ENCODE data around the gene CCDC188. TPM values are rescaled to one million over a fixed set of nuclear protein-coding genes. Genes with fewer than 3 reads are reported as not detected.

CCDC188 gene
- total RNA-seq, 3 donors from 2014 or later (not counting 1 experiment from before 2014, with no cell fraction given) = 0.64 TPM; not detected in 2

DNA sequence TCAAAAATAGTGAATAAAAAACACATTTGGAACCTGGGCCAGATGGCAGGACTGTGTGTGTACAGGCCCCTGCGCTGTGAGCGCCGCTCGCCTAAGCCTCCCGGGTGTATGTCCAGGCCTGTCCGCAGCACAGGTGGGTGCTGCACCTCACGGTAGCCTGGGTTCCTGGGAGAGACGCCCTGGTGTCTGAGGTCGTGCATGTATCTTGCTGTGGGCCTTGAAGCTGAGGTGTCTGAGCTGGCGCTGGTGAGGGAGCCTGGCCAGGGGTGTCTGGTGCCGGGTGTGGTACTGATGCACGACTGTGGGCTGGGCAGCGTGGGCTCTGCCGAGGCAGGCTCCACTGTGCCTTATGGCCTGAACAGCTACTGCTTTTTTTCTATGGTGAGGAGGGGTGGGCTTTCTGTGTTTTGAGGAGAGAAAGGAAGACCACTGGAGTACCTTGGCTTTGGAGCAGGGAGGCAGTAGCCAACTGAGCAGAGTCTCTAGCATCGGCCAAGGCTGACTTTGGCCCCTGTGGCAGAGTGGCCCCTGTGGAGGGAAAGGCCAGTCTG, 23.5 kb downstream of the CCDC188 start:
- Mint-ChIP-seq H3K36me3 (no peaks in the 10 kb centered on the region), H3K27ac (no peak overlapping the region), H3K4me3 (no peak overlapping the region), H3K4me1 (peaks cover 14 to 29% of the 10 kb centered on the region in 2 donors), H3K27me3 (ENCODE audit: low read depth in 2 of 2) (no peaks in the 10 kb centered on the region), H3K9me3 (peaks cover 0 to 2% of the 10 kb centered on the region in 2 donors)
- peaks cover 19% of the 10 kb centered on the region for H3K36me3 ChIP-seq (ENCODE audit: control insufficient read depth, insufficient read depth, low read length)
- intact Hi-C loops (cut with micrococcal nuclease) = loop anchor here (5.0 kb wide), 1 partner anchor 155 kb away; no protein-coding TSS in a partner anchor
- H3K9me3 ChIP-seq (ENCODE audit: control insufficient read depth, insufficient read depth, low read length) = no peaks in the 10 kb centered on the region
- H3K27ac ChIP-seq (ENCODE audit: low read length) = no peak overlapping the region
- 95% methylated on average over 15 of the region's 15 CpGs for WGBS (ENCODE audit: insufficient coverage)
- H3K4me1 ChIP-seq (ENCODE audit: control insufficient read depth, insufficient read depth, low read length) = peaks cover 35% of the 10 kb centered on the region
- ATAC-seq (no peak), DNase-seq (no peak)
- TF ChIP-seq, protein P1, sequence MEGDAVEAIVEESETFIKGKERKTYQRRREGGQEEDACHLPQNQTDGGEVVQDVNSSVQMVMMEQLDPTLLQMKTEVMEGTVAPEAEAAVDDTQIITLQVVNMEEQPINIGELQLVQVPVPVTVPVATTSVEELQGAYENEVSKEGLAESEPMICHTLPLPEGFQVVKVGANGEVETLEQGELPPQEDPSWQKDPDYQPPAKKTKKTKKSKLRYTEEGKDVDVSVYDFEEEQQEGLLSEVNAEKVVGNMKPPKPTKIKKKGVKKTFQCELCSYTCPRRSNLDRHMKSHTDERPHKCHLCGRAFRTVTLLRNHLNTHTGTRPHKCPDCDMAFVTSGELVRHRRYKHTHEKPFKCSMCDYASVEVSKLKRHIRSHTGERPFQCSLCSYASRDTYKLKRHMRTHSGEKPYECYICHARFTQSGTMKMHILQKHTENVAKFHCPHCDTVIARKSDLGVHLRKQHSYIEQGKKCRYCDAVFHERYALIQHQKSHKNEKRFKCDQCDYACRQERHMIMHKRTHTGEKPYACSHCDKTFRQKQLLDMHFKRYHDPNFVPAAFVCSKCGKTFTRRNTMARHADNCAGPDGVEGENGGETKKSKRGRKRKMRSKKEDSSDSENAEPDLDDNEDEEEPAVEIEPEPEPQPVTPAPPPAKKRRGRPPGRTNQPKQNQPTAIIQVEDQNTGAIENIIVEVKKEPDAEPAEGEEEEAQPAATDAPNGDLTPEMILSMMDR (IDR thresholded peaks at IDR 0.05) = no peak
- no peak overlapping the region for H3K4me3 ChIP-seq (ENCODE audit: low read length)
- H3K27me3 ChIP-seq (ENCODE audit: control insufficient read depth, insufficient read depth, low read length) = no peaks in the 10 kb centered on the region

DNA sequence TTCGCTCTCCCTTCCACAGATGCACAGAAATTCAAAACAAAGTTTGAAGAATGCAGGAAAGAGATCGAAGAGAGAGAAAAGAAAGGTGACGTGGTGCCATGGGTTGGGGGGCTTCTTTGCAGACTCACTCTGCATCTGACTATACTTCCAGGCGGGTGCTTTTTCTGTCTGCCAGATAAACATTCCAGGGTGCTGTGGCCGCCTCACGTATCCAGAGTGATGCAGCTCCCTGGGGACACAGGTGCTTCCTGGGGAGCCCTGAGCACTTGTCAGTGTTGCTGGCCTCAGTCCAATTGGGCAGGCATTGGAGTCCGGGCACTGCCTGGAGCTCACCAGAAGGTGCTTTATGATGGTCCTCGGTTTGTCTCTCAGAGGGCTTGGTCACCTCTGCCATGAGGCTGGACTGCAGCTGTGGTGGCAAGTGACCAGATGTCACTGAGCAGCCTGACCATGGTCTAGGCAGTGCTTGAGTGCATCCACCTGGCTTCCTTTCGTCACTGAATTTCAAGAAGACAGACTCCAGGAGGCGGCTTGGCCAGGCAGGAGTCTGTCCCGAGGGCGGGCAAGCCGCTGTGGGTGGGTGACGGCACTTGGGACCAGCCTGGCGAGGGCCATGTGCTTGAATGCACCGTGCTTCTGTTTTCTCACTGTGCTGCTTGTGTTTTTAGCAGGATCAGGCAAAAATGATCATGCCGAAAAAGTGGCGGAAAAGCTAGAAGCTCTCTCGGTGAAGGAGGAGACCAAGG, 24.4 kb downstream of the CCDC188 start:
- Histone ChIP-seq H3K27ac (ENCODE audit: low read length) (no peak overlapping the region), H3K27me3 (ENCODE audit: control insufficient read depth, insufficient read depth, low read length) (no peaks in the 10 kb centered on the region), H3K4me3 (ENCODE audit: low read length) (no peak overlapping the region), H3K9me3 (ENCODE audit: control insufficient read depth, insufficient read depth, low read length) (no peaks in the 10 kb centered on the region), H3K4me1 (ENCODE audit: control insufficient read depth, insufficient read depth, low read length) (peaks cover 41% of the 10 kb centered on the region), H3K36me3 (ENCODE audit: control insufficient read depth, insufficient read depth, low read length) (peaks cover 19% of the 10 kb centered on the region)
- no peak overlapping the region for H3K4me3 Mint-ChIP-seq
- ATAC-seq (no peak), DNase-seq (no peak)
- H3K4me1 Mint-ChIP-seq = peaks cover 18 to 39% of the 10 kb centered on the region in 2 donors
- peaks cover 0 to 2% of the 10 kb centered on the region in 2 donors for H3K9me3 Mint-ChIP-seq
- TF ChIP-seq, protein P1 (IDR thresholded peaks at IDR 0.05) = no peak
- WGBS (ENCODE audit: insufficient coverage) = 87% methylated on average over 19 of the region's 19 CpGs
- no peaks in the 10 kb centered on the region for H3K36me3 Mint-ChIP-seq
- no peaks in the 10 kb centered on the region for H3K27me3 Mint-ChIP-seq (ENCODE audit: low read depth in 2 of 2)
- intact Hi-C loops (cut with micrococcal nuclease) = loop anchor here (5.0 kb wide), 1 partner anchor 154 kb away; no protein-coding TSS in a partner anchor
- H3K27ac Mint-ChIP-seq = no peak overlapping the region

DNA sequence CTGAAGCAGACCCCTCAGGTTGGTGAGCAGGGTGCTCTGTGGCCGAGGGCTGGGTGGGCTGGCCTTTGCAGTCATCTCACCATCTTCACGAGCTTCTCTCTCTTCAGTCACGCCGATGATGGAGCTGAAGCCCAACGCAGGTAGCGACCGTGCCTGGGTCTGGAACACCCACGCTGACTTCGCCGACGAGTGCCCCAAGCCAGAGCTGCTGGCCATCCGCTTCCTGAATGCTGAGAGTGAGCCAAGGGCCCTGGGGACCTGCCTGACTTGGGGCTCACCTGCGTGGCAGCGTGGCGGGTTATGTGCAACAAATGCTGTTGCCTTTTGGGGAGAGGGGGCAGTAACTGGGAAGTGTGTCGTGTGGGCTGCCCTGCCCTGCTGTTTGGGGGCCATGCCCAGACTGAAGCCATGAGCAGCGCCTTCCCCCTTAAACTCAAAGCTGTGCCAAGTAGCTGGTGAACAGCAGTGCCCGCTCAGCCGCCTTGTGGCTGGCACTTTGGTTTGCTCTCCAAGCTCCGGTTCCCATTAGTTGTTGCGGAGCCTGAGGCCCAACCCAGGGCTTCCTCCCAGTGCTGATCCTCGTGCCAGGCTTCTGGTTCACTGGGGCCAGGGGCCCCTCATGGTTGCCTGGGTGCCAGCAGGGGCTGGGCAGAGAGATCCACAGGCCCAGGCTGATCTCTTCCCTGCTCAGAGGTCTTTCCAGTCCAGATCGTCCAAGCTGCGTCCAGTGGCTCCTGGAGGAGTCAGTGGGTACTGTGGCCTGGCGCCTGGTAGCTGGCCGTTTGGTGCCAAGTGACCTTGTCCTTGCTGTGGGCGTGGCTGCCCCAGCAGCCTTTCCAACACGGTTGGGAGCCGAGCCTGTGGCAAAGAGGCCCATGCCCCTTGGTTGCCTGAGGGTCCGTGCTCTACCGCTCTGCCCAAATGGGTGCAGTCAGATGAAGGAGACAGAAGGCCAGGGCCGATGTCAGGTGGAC, 25.4 kb downstream of the CCDC188 start:
- intact Hi-C loops (cut with micrococcal nuclease) = loop anchor here (5.0 kb wide), 1 partner anchor 153 kb away; no protein-coding TSS in a partner anchor
- peaks cover 18 to 40% of the 10 kb centered on the region in 2 donors for H3K4me1 Mint-ChIP-seq
- no peaks in the 10 kb centered on the region for H3K36me3 Mint-ChIP-seq
- Histone ChIP-seq H3K9me3 (ENCODE audit: control insufficient read depth, insufficient read depth, low read length) (no peaks in the 10 kb centered on the region), H3K36me3 (ENCODE audit: control insufficient read depth, insufficient read depth, low read length) (peaks cover 23% of the 10 kb centered on the region), H3K27me3 (ENCODE audit: control insufficient read depth, insufficient read depth, low read length) (no peaks in the 10 kb centered on the region), H3K4me1 (ENCODE audit: control insufficient read depth, insufficient read depth, low read length) (peaks cover 39% of the 10 kb centered on the region), H3K27ac (ENCODE audit: low read length) (no peak overlapping the region), H3K4me3 (ENCODE audit: low read length) (no peak overlapping the region)
- no peak overlapping the region for H3K27ac Mint-ChIP-seq
- H3K9me3 Mint-ChIP-seq = peaks cover 0 to 2% of the 10 kb centered on the region in 2 donors
- TF ChIP-seq, protein P1 (IDR thresholded peaks at IDR 0.05) = no peak
- H3K4me3 Mint-ChIP-seq = no peak overlapping the region
- ATAC-seq = no peak
- H3K27me3 Mint-ChIP-seq (ENCODE audit: low read depth in 2 of 2) = no peaks in the 10 kb centered on the region
- DNase-seq = no peak
- WGBS (ENCODE audit: insufficient coverage) = 96% methylated on average over 32 of the region's 32 CpGs

Measured in natural killer cell (primary cell).